A549 treated with Hydrocortisone at 1 μM for 4 hours (cell line): ENCODE measurements around the gene OR12D1. TPM values are rescaled to one million over a fixed set of nuclear protein-coding genes. Genes with fewer than 3 reads are reported as not detected.

Experiments used
- total RNA-seq: library from RNA; stranded (reverse); fragments of 200-300 nt; extraction: Qiagen RNA extraction; gene quantifications from 5 replicates; pipeline ENCODE4 v1.2.3, GENCODE V29; 2022

OR12D1 gene
- total RNA-seq: not detected in 5 replicates

GRCh38 chr6:29414588-29414987, at the start of gene OR12D1:
OR12D1 (plus strand) TSS chr6:29414928.

DNA sequence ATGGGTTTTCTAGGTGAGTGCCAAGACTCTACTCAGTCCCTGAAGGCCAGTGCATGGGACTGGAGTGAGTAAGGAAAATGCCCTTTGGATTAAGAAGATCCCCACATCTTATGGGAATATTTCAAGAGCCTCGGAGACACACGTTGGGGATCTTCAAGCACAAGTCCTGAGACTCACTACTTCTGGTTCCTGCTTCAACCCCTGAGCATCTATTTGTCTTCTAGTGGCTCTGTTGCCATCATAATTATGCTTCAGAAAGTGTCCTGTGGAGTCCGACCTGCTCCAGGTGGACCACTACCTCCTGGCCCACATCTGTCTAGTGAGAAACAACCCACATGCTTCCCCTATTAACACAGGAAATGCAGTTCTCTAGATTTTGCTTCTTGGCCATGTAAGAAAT, 46.0 kb upstream of the OR12D1 start, which contains the start of gene OR5V1:
Gene OR5V1, minus strand, starts transcription at position 101 of the 400 bp plus-strand sequence. CDS start 12,670 bp downstream, outside the sequence.

DNA sequence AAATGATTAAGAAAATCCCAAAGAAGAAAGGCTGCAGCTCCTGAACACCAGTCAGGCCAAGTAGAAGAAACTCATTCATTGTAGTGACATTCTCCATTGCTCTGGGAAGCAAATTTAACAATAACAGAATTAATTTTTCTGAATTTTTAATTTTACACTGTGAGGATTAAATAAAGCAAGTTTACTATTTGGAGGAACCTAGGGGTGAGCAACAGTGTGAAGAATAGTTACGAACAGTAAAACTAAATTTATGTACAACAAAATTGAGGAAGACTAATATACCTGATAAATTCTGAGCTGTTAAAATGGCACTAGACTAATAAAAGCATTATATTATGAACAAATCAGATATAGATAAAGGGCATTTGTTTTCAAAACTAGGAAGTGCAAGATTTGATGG, 39.5 kb upstream of the OR12D1 start, which contains the start of gene OR12D3:
Gene OR12D3, minus strand, starts transcription at position 101 of the 400 bp plus-strand sequence. Its CDS starts 4 bp downstream, at position 97.

GRCh38 chr6:29395331-29395730, 19.4 kb upstream of the OR12D1 start, which contains the start of gene OR12D2:
OR12D2 (plus strand) TSS chr6:29395631; CDS start chr6:29396700, 1,069 bp downstream.

DNA sequence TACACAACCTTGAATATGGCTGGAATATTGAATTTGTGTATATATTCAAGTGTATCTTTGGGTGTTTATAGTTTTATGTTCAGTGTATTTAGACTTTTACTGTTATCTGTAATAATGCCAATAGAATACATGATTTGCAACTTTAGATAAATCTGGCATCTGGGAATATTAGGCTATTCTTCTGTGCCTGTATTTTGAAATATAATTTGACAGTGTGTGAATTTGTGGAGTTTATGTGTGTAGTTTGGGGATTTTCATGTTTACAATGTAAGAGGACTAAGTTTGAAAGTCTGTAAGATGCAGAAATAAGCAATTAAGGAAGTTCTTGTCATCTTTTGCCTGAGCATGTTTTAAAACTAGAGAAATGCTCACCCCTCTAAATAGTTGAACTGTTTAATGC, 24.3 kb downstream of the OR12D1 start, which contains the start of gene OR10C1:
Gene OR10C1, plus strand, starts transcription at position 301 of the 400 bp plus-strand sequence. CDS start 710 bp downstream, outside the sequence.

GRCh38 chr6:29456971-29457370, 42.2 kb downstream of the OR12D1 start, which contains the start of the genes OR11A1 and OR2H1:
OR11A1 (minus strand) TSS chr6:29457071; CDS start chr6:29427641, 29,430 bp downstream.
OR2H1 (plus strand) TSS chr6:29457155; CDS start chr6:29461770, 4,615 bp downstream.

Other genes with a start within 250 kb of the OR12D1 start
- gene OR2J2, start 244.0 kb upstream of the OR12D1 start, total RNA-seq: not detected in 5 replicates
- not detected in 5 replicates for gene OR14J1, start 113.2 kb upstream of the OR12D1 start, total RNA-seq
- not detected in 5 replicates for gene OR5V1, start 46.1 kb upstream of the OR12D1 start, total RNA-seq
- not detected in 5 replicates for gene OR12D3, start 39.6 kb upstream of the OR12D1 start, total RNA-seq
- not detected in 5 replicates for gene OR12D2, start 19.3 kb upstream of the OR12D1 start, total RNA-seq
- not detected in 5 replicates for gene OR10C1, start 24.4 kb downstream of the OR12D1 start, total RNA-seq
- not detected in 5 replicates for gene OR11A1, start 42.1 kb downstream of the OR12D1 start, total RNA-seq
- gene OR2H1, start 42.2 kb downstream of the OR12D1 start, total RNA-seq: not detected in 5 replicates
- gene MAS1L, start 73.0 kb downstream of the OR12D1 start, total RNA-seq: not detected in 5 replicates
- 0.31 to 0.97 TPM (median 0.61 TPM) in 5 replicates for gene UBD, start 144.8 kb downstream of the OR12D1 start, total RNA-seq
- gene OR2H2, start 170.2 kb downstream of the OR12D1 start, total RNA-seq: not detected in 5 replicates
- gene GABBR1, start 218.3 kb downstream of the OR12D1 start, total RNA-seq: 3.7 to 5.8 TPM (median 4.8 TPM) in 5 replicates
- gene MOG, start 242.2 kb downstream of the OR12D1 start, total RNA-seq: not detected in 5 replicates